HG02884 (cell line): Measurements from ENCODE around the gene IFI44.

Source experiments
- ATAC-seq: cut with Tn5 transposase; IDR thresholded peaks from one replicate; pipeline ENCODE4 v1.9.1; 2021; ENCODE audit warnings: mild to moderate bottlenecking, moderate library complexity; ENCODE audit not compliant: unreplicated experiment

IFI44 gene

GRCh38 chr1:78691995-78692747 is 42.5 kb downstream of the IFI44 start:
- no peak for ATAC-seq

GRCh38 chr1:78699813-78700212 is 50.2 kb downstream of the IFI44 start:
- no peak for ATAC-seq

- no peak for ATAC-seq
These were observed 52.8 kb downstream of the IFI44 start for GRCh38 chr1:78702426-78702825.

GRCh38 chr1:78703806-78704205 is 54.2 kb downstream of the IFI44 start:
- no peak for ATAC-seq

GRCh38 chr1:78712467-78713051 is 62.9 kb downstream of the IFI44 start:
- no peak for ATAC-seq

GRCh38 chr1:78713297-78713696 is 63.7 kb downstream of the IFI44 start:
- no peak for ATAC-seq
